HG03378 (cell line): ENCODE data around the gene ZNF319.

ENCODE experiments used
- ATAC-seq: cut with Tn5 transposase; IDR thresholded peaks from one replicate; pipeline ENCODE4 v1.9.1; 2021; ENCODE audit warnings: mild to moderate bottlenecking, moderate library complexity; ENCODE audit not compliant: unreplicated experiment

Gene ZNF319

DNA sequence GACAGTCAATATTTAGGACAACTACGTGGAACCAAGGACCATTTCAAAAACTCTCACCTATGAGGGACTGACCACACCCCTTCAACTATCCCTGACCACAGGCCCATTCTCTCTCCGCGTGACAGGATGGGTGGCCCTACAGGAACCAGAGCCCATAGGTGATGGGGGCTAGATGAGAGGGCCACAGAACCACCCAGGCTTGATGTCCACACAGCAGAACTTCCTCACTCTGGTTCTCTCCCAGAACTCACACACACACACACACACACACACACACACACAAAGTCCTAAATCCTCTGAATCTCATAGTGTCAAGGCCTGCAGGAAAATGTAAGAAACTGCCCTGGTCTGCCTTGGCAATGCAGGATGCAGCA is 1.5 kb downstream of the ZNF319 start:
- ATAC-seq: no peak

- no peak for ATAC-seq
Observed at GRCh38 chr16:57998486-57998885, 2.0 kb downstream of the ZNF319 start.

- ATAC-seq: no peak
Observed at GRCh38 chr16:57997528-57998265, 2.8 kb downstream of the ZNF319 start.

DNA sequence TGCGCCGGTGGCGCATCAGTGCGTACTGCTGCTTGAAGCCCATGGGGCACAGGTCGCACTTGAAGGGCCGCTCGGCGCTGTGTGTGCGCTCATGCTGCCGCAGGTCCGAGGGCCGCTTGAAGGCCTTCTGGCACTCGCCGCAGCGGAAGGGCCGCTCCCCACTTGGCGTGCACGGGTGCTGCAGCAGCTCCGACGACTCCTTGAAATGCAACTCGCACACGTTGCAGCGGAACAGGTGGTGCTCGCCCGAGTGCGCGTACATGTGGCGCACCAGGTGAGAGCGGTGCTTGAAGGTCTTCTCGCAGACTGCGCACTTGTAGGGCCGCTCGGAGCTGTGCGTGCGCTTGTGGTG is 3.3 kb downstream of the ZNF319 start:
- no peak for ATAC-seq

DNA sequence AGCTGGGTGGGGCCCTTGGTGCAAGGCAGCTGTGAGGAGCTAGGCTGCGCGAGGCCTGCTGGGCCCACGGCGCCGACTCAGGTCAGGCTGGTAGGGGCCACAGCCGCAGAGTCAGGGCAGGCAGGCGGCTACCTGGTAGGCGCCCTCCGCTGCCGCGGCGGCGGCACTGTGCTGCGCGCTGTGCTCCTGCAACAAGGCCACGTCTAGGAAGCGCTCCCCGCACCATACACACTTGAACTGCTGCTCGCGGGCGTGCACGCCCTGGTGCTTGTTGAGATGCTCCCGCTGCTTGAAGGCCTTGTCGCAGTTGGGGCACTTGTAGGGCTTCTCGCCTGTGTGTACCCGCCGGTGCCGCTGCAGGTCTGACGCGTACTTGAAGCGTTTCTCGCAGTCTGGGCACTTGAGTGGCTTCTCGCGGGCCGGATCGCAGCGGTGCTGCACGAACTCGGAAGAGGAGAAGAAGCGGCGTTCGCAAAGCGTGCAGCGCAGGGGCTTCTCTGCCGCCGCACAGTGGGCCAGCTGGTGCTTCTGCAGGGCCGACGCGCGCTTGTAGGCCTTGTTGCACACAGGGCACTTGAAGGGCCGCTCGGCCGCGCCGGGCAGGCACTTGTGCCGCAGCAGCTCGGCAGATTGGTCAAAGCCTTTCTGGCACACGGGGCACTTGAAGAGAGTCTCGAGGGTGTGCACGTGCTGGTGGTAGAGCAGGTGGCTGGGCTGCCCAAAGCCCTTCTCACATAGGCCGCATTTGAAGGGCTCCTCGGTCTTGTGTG is 3.9 kb downstream of the ZNF319 start:
- no peak for ATAC-seq

GRCh38 chr16:57995721-57996405 is 4.6 kb downstream of the ZNF319 start:
- no peak for ATAC-seq

DNA sequence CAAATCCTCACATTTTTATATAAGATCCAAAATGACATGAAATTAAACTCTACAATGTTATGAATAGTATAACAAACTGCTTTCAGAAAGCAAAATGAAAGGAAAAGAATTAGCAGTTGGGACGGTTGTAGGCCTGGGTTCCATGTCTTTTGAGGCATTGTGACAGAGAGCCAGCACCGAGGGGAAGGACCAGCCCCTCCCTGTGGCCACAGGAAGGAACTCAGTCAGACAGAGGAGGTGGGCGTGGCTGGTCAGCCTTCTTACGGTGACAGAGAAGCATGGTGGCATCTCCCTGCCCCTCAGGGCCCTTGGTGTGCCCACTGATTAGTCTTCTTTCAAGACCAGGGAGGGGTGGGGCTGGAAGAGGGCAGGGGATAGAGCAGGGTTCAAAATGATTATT is 5.7 kb downstream of the ZNF319 start:
- ATAC-seq: no peak

DNA sequence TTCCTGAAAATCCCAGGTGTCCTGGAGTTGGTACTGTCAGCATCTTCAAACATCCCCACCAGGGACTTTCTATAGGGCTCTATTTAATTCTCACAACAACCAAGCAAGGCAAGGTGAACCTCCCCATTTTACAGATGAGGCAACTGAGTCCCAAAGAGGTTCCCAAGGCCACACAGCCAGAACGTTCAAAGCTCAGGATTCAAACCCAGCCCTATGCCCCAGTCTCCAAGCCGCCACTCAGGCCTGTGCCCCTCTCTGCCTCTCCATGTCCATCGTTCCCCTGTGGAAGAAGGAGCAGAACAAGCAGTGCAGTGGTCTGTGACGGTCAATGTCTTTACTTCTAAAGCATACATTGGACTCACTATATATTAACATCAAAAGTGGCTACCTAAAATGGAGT is 6.1 kb downstream of the ZNF319 start:
- ATAC-seq: no peak

DNA sequence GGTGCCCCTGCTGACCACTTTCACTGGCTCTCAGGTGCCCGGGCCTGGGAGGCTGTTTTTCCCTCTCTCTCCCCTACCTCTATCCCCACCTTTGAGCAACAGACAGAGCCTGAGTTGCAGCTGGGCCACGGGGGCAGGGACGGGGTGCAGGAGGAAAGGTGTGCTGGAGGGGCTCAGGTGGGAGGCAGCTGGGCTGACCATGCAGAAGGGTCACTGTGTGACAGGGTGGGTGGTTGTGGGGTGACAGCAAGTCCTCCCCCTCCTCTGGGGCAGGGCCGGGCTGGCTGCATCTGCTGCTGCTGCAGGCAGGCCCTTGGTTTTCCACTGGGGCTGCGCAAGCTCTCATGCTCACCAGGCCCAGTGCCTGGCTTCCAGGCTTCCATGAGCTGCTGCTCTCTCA is 6.6 kb downstream of the ZNF319 start:
- ATAC-seq: no peak

- ATAC-seq: no peak
Observed at GRCh38 chr16:57993438-57993837, 7.0 kb downstream of the ZNF319 start.

GRCh38 chr16:57992084-57992483 is 8.4 kb downstream of the ZNF319 start:
- ATAC-seq: no peak

DNA sequence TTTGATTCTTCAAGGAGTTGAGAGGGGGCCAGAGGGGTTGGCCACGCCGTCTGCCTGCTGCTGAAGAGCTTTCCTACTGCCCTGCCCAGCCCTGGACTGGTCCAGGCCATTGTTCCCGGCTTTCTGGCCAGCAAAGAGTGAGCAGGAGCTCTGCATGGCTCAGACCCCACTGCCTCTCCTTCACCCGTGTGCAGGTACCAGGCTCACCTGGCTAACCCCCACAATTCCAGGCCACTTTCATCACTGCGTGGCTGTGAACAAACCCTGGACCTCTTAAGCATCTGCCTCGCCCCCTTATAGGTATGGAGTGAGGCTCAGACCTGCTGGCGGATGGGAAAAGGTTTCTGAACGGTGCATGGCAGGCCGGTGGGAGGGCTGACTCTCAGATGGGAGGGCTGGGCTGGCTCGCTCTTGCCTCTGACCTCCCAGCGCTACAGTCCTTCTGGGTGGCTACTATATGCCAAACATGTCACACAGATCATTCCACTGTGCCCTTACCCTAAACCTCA is 8.9 kb downstream of the ZNF319 start:
- ATAC-seq: no peak

DNA sequence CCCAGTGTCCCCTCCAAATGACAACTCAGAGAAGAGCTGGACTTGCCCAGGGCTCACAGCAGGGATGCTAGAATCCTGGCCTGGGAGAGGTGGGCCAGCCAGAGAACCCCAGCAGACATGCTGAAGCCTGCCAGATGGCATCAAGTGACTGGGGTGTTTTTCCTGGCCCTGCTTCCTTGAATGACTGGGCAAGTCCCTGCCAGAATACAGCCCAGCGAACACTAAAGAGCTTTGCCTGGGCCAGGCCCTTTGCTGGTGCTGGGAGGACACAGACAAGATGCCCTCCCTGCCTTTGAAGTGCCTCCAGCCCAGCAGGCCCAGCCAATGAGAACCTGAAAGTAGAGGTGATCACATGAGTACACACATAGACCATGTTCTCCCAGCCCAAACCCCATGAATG is 11.5 kb downstream of the ZNF319 start:
- no peak for ATAC-seq

DNA sequence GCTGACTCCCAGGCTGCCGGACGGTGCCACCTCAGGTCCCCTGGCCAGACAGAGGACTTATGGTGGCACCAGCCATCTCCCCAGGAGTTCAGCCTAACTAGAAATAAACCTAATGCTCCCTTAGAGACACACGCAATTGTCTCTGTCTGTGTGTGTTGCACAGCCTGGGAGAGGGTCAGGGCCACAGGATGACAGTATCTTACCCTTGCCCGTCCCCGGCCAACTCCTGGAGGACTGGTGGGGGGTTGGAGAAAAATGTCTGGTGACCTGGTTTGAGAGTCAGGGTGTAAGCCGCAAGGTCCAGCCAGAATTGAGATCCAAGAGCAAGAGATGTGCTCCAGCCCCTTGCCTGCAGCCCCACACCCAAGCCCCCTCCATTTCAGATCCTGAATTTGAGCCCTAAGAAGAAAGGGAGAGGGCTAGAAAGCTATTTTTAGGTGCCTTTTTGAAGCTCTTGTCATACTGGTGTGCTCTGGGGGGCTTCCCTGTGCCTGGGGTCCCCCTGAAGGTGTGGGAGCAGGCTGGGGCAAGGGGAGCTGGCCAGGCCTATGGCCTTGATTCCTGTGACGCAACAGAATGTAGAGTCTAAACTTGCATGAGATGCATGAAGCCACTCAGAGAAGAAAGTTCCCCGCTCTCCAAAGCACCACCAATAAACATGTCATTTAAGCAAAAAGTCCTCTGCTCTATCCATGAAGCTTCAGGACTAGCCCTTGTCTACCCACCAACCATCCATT is 12.9 kb downstream of the ZNF319 start:
- ATAC-seq: no peak

GRCh38 chr16:57986196-57986595 is 14.3 kb downstream of the ZNF319 start:
- no peak for ATAC-seq

DNA sequence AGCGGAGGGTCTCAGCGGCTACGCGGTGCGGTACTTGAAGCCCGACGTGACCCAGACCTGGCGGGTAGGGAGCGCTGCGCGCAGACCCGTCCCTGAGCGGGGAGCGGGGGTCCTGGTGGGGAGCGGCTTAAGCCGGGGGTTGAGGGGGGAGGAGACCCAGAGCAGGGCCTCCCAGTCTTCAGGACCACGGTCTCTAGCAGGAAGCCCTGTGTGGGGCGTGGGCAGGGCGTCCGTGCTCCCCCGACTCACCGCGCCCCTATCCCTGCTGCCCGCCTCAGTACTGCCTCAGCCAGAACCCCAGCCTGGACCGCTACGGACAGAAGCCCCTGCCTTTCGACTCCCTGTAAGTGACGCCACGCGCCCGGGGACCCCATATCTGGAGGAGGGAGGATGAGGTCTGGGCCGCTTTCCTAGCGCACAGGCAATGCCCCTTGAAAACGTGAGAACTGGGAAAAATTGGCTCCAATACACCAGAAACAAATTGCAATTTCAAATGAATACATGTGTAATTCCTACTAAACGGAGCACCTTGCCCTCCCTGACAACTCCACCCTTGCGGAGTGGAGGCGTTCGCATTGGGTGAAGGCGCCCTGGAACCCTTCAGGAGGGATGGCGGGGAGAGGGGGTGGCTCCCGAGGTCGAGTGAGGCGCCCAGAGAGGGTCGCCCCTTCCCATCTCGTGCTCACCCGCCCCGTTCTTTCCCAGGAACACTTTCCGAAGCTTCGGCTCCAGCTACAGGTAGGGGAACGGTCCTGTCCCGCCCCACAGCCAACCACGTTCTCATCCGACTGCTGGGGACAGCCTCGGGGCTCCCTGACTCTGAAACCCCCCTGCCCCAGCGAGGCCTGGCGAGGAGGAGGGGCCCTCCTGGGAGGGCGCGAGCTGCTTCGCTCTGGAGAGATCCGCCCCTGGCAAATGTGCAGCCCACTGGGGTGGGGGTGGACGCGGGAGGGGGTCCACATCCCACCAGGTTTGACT is 15.0 kb downstream of the ZNF319 start:
- ATAC-seq: no peak

DNA sequence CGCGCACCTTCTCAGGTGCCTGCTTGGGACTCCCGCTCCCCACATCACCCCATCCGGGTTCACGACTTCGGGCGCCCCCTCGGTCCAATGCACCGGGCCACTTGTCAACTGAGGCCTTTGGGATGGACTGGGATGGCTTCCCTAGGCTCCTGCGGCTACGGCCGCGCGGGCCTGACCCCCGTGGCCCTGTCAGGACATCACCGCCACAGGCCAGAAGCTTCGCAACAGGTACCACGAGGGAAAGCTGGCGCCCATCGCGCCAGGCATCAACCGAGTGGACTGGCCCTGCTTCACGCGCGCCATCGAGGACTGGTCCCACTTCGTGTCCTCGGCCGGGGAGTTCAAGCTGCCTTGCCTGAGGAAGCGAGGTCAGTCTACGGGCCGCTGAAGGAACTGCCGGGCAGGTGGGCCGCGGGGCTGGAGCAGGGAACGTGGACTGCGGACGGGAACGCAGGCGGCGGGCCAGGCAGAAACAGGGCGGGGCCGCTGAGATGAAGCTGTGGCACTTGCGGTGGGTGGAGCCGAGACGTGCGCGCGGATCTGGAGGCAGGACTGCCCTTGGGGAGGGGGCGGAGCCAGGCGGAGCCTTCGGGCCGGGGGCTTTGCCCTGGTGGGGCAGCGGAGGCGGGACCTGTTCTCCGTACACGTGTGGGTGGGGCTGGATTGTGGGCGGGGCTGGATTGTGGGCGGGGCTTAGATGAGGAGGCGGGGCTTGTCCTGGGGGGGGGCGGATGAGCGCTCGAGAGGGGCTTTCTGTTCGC is 15.8 kb downstream of the ZNF319 start:
- no peak for ATAC-seq

DNA sequence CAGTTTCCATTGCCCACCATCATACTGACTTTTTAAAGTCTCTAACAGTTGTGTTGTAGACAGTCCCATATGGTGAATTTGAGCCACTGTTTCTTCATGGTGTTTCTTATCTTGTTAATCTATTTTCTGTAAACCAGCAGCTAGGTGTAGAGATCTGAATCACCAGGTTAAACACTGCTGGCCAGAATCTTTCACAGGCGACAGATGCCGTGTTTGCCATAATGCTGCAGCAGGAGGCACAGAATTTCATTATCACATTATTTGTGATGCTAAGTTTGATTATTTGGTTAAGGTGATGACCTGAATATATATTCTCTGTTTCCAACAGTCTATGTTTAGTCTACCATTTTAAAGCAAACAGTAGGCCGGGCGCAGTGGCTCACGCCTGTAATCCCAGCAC is 18.1 kb downstream of the ZNF319 start:
- no peak for ATAC-seq

GRCh38 chr16:57981636-57982035 is 18.8 kb downstream of the ZNF319 start:
- no peak for ATAC-seq
